GM21717 (cell line): ENCODE results near the gene SVOPL.
A peak's percentile ranks its signal among the peaks of the same experiment; 100 is the strongest.

Source experiments
- ATAC-seq: cut with Tn5 transposase; IDR thresholded peaks from one replicate; pipeline ENCODE4 v1.9.1; 2021; ENCODE audit warnings: mild to moderate bottlenecking, moderate library complexity; ENCODE audit not compliant: unreplicated experiment

The SVOPL gene

DNA sequence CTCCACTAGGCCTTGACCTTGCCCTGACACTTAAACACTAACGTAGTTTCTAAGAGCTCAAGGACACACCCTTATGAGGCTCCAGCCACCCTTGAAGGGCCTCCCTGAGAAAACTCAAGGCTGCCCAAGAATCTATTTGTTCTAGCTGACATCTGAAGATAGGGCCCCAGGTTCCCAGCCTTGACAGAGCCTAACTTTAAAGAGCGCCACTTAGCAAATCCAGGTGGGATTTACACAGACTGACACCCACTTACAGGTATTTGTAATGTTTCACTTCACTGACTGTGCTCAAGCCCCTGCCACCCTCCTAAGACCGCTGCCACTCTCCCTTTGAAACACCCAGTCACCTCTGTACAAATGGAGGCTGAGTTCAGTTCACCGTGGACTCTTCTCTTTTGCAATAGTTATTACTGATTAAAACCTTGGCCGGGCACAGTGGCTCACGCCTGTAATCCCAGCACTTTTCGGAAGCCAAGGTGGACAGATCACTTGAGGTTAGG is 90.4 kb downstream of the SVOPL start:
- no peak for ATAC-seq

- ATAC-seq, result no peak
Observed at GRCh38 chr7:138608275-138608674, 92.9 kb downstream of the SVOPL start.

DNA sequence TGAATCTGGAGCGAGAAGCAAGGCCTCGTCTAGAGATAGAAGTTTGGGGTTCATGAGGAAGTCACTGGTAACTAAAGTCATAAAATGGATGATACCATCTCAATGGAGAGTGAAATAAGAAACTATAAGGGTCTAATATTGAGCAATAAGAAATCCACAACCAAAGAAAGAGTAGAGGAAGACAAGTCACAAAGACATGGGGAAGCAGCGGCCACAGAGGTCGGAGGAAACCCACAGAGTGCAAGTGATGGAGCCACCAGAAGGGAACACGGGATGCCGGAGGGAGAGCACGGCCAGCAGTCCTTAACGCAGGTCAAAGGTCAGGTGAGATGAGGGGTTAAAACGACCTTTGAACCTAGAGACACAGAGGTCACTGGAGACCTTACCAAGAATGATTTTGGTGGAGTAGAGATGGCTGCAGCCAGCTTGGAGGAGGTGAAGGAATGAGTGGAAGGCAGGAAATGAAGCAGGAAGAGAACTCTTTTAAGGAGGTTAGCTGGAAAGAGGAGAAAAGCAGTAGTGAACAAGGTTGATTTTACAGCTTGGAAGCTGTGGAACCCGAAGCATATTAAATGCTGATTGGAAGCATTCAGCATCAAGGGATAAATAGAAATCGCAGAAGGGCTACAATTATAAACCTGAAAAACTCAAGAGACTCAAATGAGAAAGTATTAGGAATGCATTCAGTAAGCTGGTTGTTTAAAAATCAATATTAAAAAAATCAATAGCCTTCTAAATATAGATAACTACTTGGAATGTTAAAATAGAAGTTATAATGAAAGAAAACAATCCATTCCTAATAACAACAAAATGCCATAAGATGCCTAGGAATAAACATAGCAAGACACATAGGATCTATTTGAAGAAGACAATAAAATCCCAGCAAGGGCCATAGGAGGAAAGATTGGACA is 93.7 kb downstream of the SVOPL start:
- ATAC-seq, result no peak

- no peak for ATAC-seq
Observed at GRCh38 chr7:138606236-138606635, 94.9 kb downstream of the SVOPL start.

DNA sequence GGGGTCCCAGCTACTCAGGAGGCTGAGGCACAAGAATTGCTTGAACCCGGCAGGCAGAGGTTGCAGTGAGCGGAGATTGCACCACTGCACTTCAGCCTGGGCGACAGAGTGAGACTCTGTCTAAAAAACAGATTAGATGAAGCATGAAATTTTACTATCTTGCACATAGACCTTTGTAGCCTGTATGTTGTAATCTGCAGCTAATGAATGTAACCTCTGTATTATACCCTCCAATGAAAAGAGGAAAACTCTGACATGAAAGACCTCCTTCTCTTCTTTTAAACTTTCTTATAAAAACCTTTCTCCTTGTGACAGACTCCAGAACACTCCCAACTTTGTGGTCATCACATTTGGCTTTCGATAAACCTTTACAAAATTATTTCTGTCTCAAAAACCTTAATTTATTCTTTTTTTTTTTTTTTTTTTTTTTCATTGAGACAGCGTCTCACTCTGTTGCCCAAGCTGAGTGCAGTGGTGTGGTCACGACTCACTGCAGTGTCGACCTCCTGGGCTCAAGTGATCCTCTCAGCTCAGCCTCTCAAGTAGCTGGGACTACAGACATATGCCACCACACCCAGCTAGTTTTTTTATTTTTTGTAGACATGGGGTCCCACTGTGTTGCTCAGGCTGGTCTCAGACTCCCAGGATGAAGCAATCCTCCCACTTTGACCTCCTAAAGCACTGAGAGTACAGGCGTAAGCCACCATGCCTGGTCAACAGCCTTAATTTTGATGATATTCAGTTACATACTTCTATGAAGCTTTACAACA is 97.4 kb downstream of the SVOPL start:
- no peak for ATAC-seq

- no peak for ATAC-seq
Observed at GRCh38 chr7:138602451-138602850, 98.7 kb downstream of the SVOPL start.

GRCh38 chr7:138595454-138595853 is 105.7 kb downstream of the SVOPL start:
- no peak for ATAC-seq

- no peak for ATAC-seq
Observed at GRCh38 chr7:138590154-138590553, 111.0 kb downstream of the SVOPL start.

- ATAC-seq, result no peak
Observed at GRCh38 chr7:138588986-138589385, 112.2 kb downstream of the SVOPL start.

DNA sequence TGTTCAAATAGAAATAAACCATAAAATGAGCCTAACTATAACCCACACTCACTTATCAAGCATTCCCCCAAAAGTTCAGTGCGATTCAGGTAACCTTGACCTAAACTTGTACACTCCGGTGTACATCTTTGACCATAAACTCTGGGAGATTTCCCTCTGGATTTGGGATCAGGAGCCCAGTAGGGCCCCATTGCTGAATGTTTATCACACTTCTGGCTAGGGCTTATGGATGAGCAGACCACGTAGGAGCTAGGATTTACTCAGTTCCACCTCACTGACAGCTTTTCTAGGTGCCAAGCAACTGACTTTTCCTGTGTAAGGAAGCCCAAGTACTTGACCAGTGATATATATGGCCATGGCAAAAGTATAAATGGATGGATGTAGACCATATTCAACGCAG is 113.7 kb downstream of the SVOPL start:
- ATAC-seq, result no peak

DNA sequence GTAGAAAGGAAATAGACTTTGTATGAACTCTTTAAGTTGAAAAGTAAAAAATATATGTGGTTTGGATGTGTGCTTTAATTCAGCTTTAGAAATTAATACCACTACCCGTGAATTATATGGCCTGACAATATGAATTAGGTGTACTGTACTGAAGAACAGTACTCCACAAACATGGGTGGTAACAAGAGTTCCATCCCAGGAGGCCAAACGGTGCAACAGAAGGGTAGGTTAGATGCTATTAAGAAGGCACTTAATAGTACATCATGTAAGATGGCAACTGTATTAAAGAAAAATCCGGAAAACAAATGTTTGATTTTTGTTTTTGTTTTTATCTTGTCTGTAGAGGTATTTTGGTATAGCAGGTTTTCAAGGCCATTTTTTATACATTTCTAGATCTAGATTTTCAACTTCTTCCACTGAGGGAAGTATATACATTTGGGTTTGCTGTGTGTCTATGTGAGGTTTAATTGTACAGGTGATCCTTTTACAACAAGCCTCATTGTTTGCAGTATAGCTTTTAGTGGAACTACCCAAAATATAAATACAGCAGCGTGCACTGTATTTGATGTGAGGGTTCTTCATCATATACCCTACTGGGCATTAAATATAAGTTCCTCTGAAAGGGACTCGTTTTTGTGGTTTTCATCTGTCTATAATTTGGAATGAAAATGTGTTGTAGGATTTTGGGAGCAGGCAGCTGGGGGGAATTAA is 115.7 kb downstream of the SVOPL start:
- ATAC-seq, result no peak

DNA sequence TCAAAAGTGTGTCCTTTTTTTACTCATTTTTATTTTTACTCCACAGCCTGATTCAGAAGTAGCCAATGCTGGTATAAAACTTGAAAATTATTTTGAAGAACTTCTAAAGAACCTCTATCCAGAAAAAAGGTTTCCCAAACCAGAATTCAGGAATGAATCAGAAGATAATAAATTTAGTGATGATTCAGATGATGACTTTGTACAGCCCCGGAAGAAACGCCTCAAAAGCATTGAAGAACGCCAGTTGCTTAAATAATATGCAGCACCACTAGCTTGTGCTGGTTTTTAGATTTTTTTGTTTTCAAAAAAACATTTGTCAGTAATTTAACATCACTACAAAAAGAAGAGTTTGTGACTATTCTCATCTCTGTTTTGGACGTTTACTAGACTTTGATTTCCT is 116.5 kb downstream of the SVOPL start:
- no peak for ATAC-seq

- ATAC-seq, result no peak
Observed at GRCh38 chr7:138584283-138584682, 116.9 kb downstream of the SVOPL start.

DNA sequence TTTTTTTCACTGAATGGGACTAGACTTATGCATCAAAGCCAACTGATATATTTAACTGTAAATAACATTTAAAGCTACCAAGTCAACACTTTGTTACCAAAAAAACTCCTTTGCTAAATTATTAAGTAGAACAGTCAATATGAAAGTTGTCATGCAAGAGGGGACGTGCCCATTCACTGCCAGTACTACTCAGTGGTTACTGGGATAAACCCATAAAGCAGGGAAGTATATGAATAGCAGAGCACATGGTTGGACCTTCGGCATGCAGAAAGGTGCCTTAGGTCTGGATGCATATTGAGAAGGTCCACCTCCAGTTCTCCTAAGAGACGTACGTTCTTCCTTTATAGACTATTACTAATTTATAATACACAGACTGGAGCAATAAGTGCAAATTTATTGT is 120.1 kb downstream of the SVOPL start:
- peak; percentile 49 for ATAC-seq

- ATAC-seq, result no peak
Observed at GRCh38 chr7:138579671-138580070, 121.5 kb downstream of the SVOPL start.

DNA sequence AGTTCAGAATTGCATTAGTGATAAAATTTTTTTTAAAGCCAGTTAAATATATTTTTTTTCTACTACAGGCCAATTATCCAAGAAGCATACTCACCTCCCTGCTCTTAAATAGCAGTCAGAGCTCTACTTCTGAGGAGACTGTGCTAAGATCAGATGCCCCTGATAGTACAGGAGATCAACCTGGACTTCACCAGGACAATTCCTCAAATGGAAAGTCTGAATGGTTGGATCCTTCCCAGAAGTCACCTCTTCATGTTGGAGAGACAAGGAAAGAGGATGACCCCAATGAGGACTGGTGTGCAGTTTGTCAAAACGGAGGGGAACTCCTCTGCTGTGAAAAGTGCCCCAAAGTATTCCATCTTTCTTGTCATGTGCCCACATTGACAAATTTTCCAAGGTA is 122.0 kb downstream of the SVOPL start:
- ATAC-seq, result no peak

DNA sequence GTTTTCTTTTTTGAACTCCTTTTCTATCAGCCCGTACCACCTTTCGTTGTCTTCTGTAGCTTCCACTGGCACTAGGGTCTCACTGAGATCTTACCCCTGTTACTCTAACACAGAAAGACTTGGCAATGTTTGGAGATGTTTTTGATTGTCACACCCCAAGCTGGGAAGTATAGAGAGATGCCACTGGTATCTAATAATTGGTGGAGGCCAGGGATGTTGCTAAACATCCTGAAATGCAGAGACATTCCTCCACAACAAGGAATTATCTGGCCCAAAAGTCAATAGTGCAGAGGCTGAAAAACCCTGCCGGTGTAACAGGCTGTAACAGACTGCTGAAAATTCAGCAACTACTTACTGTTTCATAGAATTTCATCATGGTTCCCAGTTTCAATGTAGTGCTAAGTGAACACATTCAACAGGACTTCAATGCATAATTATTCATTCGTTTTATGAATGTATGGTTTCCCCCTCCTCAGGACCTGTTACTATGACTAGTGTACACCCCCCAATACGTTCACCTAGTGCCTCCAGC is 125.2 kb downstream of the SVOPL start:
- ATAC-seq, result no peak

- no peak for ATAC-seq
Observed at GRCh38 chr7:138573741-138574140, 127.4 kb downstream of the SVOPL start.

GRCh38 chr7:138570715-138571114 is 130.4 kb downstream of the SVOPL start:
- ATAC-seq, result no peak

DNA sequence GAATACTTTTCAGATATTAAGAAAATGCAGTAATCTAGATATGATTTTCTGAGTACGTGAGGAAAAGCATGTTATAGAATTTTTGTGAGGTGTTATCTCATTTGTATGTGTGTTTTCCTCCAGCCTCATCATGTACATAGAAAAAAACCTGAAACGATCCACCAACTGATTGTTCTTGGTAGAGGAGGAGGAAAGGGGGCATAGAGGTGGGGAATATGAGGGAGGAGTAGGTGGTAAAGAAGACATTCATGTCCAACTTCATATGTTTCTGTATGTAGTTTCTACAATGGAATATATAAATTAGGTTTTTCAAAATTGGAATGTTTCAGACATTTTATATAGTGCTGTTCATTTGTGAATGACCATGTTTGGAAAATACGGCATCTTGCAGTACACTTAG is 131.7 kb downstream of the SVOPL start:
- ATAC-seq, result no peak

DNA sequence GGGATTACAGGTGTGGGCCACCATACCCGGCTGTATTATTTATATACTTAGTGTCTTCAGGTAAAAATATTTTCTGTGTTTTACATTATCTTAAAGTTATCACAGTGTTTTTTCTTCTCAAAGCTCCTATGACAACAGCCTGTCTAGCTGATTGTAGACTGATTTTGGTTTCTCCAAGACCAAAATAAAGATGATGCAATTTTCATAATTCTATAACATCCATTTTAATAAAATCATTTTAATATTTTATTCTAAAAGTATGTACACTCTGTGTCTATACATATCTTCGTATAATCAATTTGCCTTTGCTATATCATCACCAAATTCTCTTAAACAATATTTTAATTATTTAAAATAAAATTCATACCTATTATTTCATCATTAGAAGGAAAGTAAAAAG is 132.5 kb downstream of the SVOPL start:
- ATAC-seq, result no peak
